ENCODE data around the gene CCDC188.

Gene CCDC188

DNA sequence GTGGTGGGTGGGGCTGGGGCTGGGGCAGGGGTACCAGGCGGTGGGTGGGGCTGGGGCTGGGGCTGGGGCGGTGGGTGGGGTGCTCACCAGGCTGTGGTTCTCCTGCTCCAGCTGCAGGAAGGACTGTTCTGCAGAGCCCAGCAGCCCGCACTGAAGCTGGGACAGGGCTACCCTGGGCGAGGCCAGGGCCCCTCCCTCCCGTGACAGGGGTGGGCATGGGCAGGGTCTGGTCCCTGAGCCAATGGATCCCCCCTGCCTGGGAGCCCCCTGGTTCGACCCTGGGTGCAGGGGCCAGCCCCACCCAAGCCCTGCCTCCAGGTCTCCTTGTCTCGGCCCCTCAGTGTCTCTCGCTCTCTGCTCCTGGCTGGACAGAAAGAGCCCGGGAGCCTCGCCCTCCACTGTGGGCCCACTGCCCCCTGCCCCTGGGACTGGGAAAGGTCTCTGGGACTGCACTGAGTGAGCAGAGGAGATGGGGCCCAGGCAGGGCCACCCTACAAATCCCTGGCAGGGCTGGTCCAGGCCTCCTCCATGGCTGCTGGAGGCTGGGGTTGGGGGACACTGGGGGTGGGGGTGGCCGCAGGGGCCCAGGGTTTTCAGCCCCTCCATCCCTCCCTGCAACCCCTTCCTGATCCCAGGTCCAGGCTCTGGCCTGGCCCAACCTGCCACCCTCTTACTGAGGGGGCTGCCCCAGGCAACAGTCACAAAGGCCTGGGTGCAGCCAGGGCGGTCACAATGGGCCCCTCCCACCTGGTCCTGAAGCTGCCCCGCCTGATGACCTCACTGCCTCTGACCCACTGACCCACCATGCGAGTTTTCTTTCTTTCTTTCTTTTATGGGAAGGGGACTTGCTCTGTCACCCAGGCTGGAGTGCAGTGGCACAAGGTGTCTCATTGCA lies at the start of gene CCDC188:
Gene CCDC188 (minus strand): TSS at position 675 of the 895 bp plus-strand sequence. CDS start 69 bp downstream, at position 606.
- peaks cover 4% of the 10 kb centered on the region for H3K4me1 Mint-ChIP-seq (ENCODE audit: low read depth)
- no peaks in the 10 kb centered on the region for H3K27me3 Mint-ChIP-seq
- no peaks in the 10 kb centered on the region for H3K36me3 Mint-ChIP-seq

DNA sequence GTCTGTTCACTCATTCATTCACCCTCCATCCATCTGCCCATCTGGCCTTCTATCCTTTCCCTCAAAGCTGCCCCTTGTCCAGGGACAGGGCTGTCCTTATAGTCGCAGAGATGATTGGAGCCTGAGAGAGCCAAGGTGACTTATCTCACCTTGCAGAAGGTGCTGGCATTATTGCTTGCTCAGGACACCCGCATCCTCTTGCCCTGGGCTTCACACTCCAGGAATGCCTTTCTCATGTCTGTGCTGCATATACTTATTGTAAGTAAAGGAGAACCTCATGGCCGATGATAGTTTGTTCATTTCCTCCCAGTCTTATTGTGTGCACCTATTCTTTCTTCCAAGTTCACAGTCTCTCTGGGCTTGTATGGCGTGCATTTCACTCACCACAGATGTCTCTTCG lies 49.1 kb upstream of the CCDC188 start:
- H3K27ac Mint-ChIP-seq = no peak overlapping the region
- no peak overlapping the region for H3K4me3 Mint-ChIP-seq
- no peaks in the 10 kb centered on the region for H3K27me3 Mint-ChIP-seq
- H3K9me3 Mint-ChIP-seq (ENCODE audit: low read depth) = no peaks in the 10 kb centered on the region
- no peaks in the 10 kb centered on the region for H3K4me1 Mint-ChIP-seq (ENCODE audit: low read depth)
- H3K36me3 Mint-ChIP-seq = no peaks in the 10 kb centered on the region

More for the DNA sequence above, at the start of gene CCDC188:
- Mint-ChIP-seq H3K27ac (no peak within 1 kb of the TSS), H3K9me3 (ENCODE audit: low read depth) (no peaks in the 10 kb centered on the region), H3K4me3 (no peak within 1 kb of the TSS)

DNA sequence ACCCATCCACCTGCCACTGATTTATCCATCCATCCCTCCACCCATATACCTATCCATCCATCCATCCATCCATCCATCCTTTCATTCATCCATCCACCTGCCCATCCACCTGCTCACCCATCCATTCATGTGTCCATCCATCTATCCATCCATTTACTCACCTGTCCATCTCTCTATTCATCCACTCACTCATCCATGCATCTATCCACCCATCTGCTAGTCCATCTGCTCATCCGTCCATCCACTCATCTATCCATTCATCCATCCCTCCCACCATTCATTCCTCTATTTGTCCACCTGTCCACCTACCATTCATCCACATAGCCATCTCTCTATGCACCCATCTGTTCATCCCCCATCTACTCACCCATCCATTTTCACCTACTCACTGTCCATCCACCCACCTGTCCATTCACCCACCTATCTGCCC lies 48.6 kb upstream of the CCDC188 start:
- H3K4me1 Mint-ChIP-seq (ENCODE audit: low read depth) = no peaks in the 10 kb centered on the region
- H3K27ac Mint-ChIP-seq = no peak overlapping the region
- no peaks in the 10 kb centered on the region for H3K9me3 Mint-ChIP-seq (ENCODE audit: low read depth)
- H3K36me3 Mint-ChIP-seq = no peaks in the 10 kb centered on the region
- no peak overlapping the region for H3K4me3 Mint-ChIP-seq
- no peaks in the 10 kb centered on the region for H3K27me3 Mint-ChIP-seq

DNA sequence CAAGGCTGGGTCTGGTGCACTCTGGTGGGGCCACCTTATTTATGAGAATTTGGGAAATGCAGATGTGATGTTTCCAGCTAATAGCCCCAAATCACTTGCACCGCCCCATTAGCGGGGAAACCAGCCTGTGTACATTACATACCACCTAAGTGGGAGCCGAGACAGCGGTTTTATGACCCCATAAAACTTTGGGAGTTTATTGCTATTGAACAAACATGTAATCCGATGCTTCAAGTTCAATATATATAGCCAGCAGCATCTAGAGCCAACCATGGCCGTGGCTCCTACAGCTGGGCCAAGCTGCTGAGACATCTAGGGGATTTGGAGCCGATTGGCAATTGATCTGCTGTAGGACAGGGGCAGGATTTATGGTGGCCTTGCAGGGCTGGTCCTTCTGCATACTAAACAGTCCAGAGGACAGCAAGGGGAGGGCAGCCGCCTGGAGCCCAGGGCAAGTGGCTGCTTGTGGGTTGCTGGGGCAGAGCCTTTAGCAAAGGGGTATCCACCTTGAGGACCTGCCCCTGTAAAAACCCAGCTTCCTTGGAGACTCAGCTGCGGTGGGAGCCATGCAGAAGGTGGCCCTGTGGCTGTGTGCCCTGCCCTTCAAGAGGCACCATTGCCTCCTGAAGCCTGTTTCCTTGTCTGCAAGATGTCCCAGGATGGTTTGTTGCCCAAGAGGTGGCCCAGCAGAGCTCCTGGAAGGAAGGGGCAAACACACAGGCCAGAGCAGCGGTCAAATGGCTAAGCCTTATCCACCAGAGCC lies 47.9 kb upstream of the CCDC188 start:
- Mint-ChIP-seq H3K27ac (no peak overlapping the region), H3K27me3 (no peaks in the 10 kb centered on the region), H3K36me3 (no peaks in the 10 kb centered on the region), H3K9me3 (ENCODE audit: low read depth) (no peaks in the 10 kb centered on the region), H3K4me3 (no peak overlapping the region), H3K4me1 (ENCODE audit: low read depth) (no peaks in the 10 kb centered on the region)

DNA sequence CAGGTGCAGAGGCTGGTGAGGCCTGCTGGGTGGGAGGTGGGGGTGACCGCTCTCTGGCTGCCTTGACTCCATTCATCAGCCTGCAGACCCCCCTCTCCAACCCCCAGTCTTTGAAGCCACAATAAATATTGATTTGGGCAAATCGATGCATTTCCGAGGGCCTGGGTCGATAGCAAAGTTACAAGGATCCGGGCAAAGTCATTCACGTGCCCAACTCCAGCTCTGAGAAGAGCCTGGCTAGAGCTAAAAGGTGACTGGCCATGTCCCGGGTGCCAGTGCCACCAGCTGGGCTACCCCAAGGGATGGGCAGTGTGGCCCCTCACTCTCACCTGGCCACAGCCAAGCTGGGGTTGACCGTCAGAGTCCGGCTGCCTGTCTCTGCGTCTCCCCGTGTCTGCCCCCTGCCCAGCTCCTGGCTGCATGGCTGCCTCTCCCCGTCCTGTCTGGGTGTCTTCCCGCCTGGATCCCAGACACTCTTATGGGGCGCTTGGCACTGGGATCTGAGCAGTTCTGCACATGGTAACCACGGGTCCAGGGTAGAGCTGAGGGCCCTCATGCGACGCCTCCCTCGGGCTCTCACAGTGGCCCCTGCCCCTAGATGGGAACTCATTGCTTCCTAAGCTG lies 46.7 kb upstream of the CCDC188 start:
- no peaks in the 10 kb centered on the region for H3K27me3 Mint-ChIP-seq
- H3K36me3 Mint-ChIP-seq = no peaks in the 10 kb centered on the region
- H3K9me3 Mint-ChIP-seq (ENCODE audit: low read depth) = no peaks in the 10 kb centered on the region
- no peak overlapping the region for H3K4me3 Mint-ChIP-seq
- H3K4me1 Mint-ChIP-seq (ENCODE audit: low read depth) = no peaks in the 10 kb centered on the region
- no peak overlapping the region for H3K27ac Mint-ChIP-seq

DNA sequence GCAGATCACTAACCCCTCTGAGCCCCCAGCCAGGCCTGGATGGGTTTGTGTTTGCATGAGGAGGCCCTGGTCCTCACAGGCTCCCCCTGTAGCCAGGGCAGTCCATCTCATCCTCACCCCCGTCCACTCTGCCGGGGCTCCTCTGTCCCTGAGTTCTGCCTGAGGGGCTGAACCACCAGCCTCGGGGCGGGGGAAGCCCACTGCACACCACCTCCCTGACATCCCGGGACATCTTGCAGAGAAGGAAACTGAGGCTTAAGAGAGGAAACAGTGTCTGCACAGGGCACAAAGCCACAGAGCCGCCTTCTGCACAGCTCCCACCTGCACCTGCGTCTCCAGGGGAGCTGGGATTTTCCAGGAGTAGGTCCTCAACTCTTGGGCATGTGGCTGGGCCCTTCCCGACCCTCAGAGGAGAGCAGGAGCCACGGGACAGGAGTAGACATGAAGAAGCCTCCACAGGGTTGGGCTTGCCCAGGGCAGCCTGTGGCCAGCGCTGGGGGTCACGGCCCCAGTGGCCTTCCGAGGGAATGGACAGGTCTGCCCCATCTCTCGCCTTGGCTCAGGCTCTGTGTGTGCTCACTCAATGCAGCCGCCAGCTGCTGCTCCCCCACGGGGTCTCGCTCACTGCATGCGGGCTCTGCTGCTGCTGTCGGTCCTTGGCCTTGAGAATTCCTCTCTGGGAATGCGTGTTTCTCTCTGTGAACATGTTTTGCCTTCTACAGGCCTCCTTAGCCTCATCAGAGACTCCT lies 45.4 kb upstream of the CCDC188 start:
- no peaks in the 10 kb centered on the region for H3K9me3 Mint-ChIP-seq (ENCODE audit: low read depth)
- no peaks in the 10 kb centered on the region for H3K4me1 Mint-ChIP-seq (ENCODE audit: low read depth)
- no peak overlapping the region for H3K4me3 Mint-ChIP-seq
- no peaks in the 10 kb centered on the region for H3K27me3 Mint-ChIP-seq
- no peaks in the 10 kb centered on the region for H3K36me3 Mint-ChIP-seq
- no peak overlapping the region for H3K27ac Mint-ChIP-seq

DNA sequence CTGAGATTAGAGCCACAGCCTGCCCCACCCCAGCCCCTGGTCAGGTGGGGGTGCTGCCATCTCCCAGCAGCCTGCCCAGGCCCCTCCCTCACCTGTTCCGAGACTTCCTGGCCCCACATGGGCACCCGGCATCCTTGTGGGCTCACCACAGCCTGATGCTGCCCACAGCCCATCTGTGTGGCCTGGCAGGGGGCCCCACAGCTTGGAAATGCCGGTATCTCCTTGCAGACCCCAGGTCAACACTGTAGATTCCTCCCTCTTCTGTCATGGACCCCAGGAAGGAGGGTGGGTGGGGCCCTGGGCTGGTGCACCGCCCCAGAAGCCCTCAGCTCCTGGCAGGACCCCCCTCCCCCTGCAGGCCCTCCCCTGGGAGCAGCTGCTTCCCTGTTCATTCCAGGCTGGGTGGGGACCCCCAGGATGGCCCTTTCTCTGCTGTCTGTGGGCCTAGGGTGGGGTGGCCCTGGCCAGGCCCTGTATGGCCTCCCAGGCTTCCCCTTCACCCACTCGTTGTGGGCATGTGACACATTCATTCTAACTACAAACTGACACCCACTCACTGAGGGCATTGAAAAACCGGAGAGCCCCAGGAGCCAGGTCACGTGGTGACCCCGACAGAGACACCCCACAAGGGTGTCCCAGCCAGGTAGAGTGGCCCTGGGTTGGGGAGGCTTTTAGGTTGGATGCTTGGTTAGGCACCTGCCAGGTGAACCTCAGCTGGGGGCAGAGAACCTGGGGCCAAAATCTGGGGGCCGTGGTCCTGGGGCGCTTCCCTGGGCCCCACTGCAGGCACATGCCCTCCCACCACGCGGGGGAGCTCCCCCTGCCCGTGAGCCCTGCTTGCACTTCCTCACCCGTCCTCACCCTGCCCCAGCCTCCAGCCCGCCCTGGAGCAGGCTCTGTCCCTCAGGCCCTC lies 44.1 kb upstream of the CCDC188 start:
- Mint-ChIP-seq H3K27ac (no peak overlapping the region), H3K4me3 (no peak overlapping the region), H3K4me1 (ENCODE audit: low read depth) (no peaks in the 10 kb centered on the region), H3K36me3 (no peaks in the 10 kb centered on the region), H3K27me3 (no peaks in the 10 kb centered on the region), H3K9me3 (ENCODE audit: low read depth) (no peaks in the 10 kb centered on the region)

DNA sequence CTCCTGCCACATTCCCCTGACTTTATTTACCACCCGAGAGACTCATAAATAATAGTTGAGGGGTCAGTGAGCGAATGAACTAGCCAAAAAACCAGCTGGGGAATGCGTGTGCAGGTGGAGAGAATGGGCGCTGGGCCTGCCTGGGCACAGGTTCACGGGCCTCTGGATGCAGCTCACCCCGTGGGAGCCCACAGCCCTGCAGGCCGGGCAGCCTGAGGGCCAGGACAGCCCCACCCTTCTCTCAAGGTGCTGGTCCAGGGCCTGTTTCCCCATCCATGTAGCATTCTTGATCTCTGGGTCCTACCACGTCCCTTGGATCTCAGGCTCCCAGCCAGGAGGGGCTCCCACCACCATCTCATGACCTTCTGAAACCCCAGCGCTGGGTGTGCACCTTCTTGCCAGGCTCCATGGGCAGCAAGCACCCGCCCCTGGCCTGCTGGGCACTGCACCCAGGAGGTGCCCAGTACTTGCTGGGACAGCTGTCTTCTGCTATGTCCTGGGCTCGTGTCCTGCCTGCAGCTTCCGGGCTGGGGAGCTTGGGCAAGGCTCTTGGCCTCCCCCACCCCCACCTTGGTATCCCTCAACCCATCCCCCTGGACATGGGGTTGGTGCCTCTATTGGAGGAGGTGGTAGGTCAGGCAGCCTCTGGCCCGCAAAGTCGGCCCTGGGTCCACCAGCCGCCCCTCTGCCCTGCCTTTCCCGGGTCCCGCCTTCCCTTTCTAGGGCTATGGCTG lies 43.1 kb upstream of the CCDC188 start:
- no peak overlapping the region for H3K4me3 Mint-ChIP-seq
- no peaks in the 10 kb centered on the region for H3K27me3 Mint-ChIP-seq
- no peak overlapping the region for H3K27ac Mint-ChIP-seq
- no peaks in the 10 kb centered on the region for H3K9me3 Mint-ChIP-seq (ENCODE audit: low read depth)
- H3K4me1 Mint-ChIP-seq (ENCODE audit: low read depth) = no peaks in the 10 kb centered on the region
- H3K36me3 Mint-ChIP-seq = no peaks in the 10 kb centered on the region

DNA sequence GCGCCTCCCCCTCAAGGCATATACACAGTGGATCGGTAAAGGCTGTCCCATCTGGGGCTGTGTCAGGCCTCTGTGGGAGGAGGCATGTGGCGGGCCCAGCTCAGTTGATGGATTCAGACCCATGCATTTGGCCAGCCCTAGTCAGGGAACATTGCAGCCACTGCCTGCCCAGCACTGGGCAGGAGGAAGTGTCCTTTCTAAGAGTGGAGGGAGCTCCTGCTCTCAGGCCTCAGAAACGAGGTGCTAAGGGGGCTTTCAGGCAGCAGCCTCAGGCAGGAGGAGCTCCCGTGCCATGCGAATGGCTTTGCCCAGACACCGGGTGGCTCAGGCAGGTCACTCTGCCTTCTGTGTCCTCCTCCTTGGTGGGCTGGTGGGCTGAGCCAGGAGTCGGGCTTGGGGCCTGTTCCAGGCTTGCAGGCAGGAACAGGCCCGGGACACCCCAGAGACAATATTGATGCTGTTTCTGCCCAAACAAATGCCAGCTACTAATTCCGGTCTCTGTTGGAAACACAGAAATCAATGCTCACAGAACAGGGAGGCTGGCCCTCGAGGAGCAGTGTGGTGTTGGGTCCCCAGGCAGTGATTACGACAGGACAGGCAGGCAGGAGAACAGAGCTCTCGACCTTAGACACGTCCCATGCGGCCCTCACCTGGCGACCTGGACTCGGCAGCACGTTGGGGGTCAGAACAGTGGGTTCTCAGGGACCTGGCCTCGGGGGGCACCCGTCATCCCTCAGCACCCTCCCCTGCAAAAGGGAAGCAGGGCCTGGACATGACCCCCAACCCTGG lies 42.3 kb upstream of the CCDC188 start:
- no peaks in the 10 kb centered on the region for H3K27me3 Mint-ChIP-seq
- H3K36me3 Mint-ChIP-seq = no peaks in the 10 kb centered on the region
- H3K27ac Mint-ChIP-seq = no peak overlapping the region
- no peaks in the 10 kb centered on the region for H3K9me3 Mint-ChIP-seq (ENCODE audit: low read depth)
- H3K4me3 Mint-ChIP-seq = no peak overlapping the region
- H3K4me1 Mint-ChIP-seq (ENCODE audit: low read depth) = no peaks in the 10 kb centered on the region

DNA sequence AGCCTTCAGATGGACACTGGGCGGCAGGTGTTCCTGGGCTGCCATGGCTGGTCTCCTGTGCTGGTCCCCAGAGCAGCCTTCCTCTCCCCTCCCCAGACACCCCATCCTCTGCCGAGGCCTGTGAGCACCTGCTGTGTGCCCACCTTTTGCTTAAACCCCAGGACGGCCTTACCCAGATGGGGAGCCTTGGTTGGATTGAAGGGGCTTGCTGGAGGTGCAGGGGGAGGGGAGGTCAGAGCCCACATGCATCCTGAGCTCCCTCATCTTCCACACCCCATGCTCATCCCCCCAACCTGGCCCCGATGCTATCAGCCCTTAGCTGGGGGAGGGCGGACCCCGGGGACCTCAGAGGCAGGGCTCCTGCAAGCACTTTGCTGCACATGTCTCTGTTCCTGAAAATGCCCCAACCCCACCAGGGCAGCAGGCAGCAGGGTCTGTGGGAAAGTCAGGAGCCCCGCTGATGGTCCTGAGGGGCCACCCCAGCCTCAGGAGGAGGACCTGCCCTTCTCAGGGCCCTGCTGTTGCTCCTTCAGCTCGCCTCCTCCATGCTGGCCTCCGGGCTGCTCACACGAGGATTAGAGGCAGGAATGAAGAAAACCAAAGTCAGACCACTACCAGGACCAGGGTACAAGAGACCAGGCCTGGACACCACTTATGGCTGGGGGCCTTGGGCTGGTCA lies 41.6 kb upstream of the CCDC188 start:
- H3K27ac Mint-ChIP-seq = no peak overlapping the region
- H3K4me1 Mint-ChIP-seq (ENCODE audit: low read depth) = no peaks in the 10 kb centered on the region
- H3K36me3 Mint-ChIP-seq = no peaks in the 10 kb centered on the region
- no peaks in the 10 kb centered on the region for H3K9me3 Mint-ChIP-seq (ENCODE audit: low read depth)
- H3K4me3 Mint-ChIP-seq = no peak overlapping the region
- no peaks in the 10 kb centered on the region for H3K27me3 Mint-ChIP-seq

DNA sequence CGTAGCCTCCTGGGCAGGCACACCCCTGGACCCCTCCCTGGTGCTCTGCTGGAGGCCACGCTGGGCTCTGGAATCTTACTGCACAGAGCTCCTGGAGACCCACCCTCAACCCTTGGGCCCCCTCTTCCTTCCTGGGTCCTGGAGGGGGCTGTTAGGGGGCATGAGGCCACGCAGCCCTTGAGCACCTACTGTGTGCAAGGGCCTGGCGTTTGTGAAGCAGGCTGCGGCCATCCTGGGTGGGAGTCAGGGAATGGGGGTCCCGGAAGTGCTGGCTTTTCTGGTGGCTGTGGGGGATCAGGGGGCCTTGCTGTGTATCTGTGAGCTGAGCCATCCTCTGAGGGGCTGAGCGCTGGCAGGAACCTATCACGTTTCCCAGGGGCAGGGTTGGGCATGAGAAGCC lies 40.9 kb upstream of the CCDC188 start:
- H3K27me3 Mint-ChIP-seq = no peaks in the 10 kb centered on the region
- H3K4me3 Mint-ChIP-seq = no peak overlapping the region
- H3K36me3 Mint-ChIP-seq = no peaks in the 10 kb centered on the region
- no peaks in the 10 kb centered on the region for H3K4me1 Mint-ChIP-seq (ENCODE audit: low read depth)
- no peak overlapping the region for H3K27ac Mint-ChIP-seq
- H3K9me3 Mint-ChIP-seq (ENCODE audit: low read depth) = no peaks in the 10 kb centered on the region

DNA sequence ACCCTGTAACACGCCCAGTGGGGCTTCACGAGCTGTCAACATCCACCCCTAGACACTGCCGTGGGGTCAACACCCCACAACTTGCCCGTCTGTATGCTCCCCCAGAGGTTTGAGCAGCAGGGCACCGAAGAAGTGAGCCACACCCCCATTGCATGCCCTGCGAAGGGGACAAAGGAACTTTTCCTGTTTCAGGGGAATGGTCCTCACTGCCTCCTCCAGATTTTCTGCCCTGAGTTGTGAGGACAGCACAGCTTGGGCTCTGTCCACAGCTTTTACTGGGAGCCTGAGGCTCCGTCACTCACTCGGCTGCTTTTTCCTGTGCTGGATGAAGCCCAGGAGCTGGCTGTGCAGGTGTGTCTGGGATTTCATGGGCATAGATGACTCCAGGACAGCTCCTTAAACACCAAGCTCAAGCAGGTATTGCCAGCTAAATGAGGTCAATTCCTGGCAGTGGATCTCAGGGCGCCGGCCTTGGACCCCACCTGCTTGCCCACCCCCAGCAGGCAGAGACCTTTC lies 40.2 kb upstream of the CCDC188 start:
- Mint-ChIP-seq H3K36me3 (no peaks in the 10 kb centered on the region), H3K4me3 (no peak overlapping the region), H3K4me1 (ENCODE audit: low read depth) (no peaks in the 10 kb centered on the region), H3K27me3 (no peaks in the 10 kb centered on the region), H3K27ac (no peak overlapping the region), H3K9me3 (ENCODE audit: low read depth) (no peaks in the 10 kb centered on the region)

Data from activated naive CD8-positive, alpha-beta T cell (primary cell).